NCI-H526 (cell line): ENCODE results near the gene TLCD5.

Source experiments
- DNase-seq, 2 experiments: peaks; one replicate each; lab custom pipeline; 2025; lab: John Stamatoyannopoulos, UW

Gene TLCD5

GRCh38 chr11:120308081-120308480 is 17.0 kb upstream of the TLCD5 start:
- no peak for DNase-seq

- DNase-seq: peak in 1 of 2 experiments; percentile 49
Measured at GRCh38 chr11:120310870-120311269, 14.2 kb upstream of the TLCD5 start.

GRCh38 chr11:120314861-120315260 is 10.2 kb upstream of the TLCD5 start:
- DNase-seq: no peak

- DNase-seq: peak; percentile 34 to 60
Measured at GRCh38 chr11:120316880-120317688, 8.0 kb upstream of the TLCD5 start.

- DNase-seq: no peak
Measured at GRCh38 chr11:120317689-120318480, 7.2 kb upstream of the TLCD5 start.

GRCh38 chr11:120318906-120319305 is 6.2 kb upstream of the TLCD5 start:
- no peak for DNase-seq

GRCh38 chr11:120326228-120326627 is 1.1 kb downstream of the TLCD5 start:
- no peak for DNase-seq

- DNase-seq: no peak
Measured at GRCh38 chr11:120326845-120327281, 1.8 kb downstream of the TLCD5 start.

- DNase-seq: no peak
Measured at GRCh38 chr11:120327311-120327710, 2.2 kb downstream of the TLCD5 start.

- DNase-seq: no peak
Measured at GRCh38 chr11:120329556-120329955, 4.5 kb downstream of the TLCD5 start.

GRCh38 chr11:120330045-120330444 is 4.9 kb downstream of the TLCD5 start:
- DNase-seq: no peak

GRCh38 chr11:120331301-120331996 is 6.3 kb downstream of the TLCD5 start:
- no peak for DNase-seq

- no peak for DNase-seq
Measured at GRCh38 chr11:120332822-120333716, 8.0 kb downstream of the TLCD5 start.

GRCh38 chr11:120333801-120334200 is 8.7 kb downstream of the TLCD5 start:
- no peak for DNase-seq

GRCh38 chr11:120334332-120334731 is 9.2 kb downstream of the TLCD5 start:
- no peak for DNase-seq

- DNase-seq: peak; percentile 85 to 95
Measured at GRCh38 chr11:120334894-120335462, 9.9 kb downstream of the TLCD5 start.

- peak; percentile 85 to 97 for DNase-seq
Measured at GRCh38 chr11:120335556-120335907, 10.4 kb downstream of the TLCD5 start.

GRCh38 chr11:120335908-120336640 is 11.0 kb downstream of the TLCD5 start, which contains the start of gene ARHGEF12:
Gene ARHGEF12 (plus strand): TSS chr11:120336413. CDS start chr11:120337244, 831 bp downstream.
- DNase-seq: peak; percentile 98 to 100

GRCh38 chr11:120336641-120337354 is 11.7 kb downstream of the TLCD5 start:
- peak; percentile 87 to 92 for DNase-seq
